ENCODE measurements around the gene IYD.
"Not testable (repeated sequence)": the region's sequence is repeated elsewhere in the genome, so short reads cannot be mapped to it uniquely, and the experiment has no call there.

GRCh38 chr6:150374346-150374745 lies 5.5 kb downstream of the IYD start:
- TF ChIP-seq CTCF (conservative IDR thresholded peaks at IDR 0.05 in 1 of 2, IDR thresholded peaks at IDR 0.05 in 1 of 2; ENCODE audit: extremely low read depth in 1 of 2, insufficient read depth in 1 of 2, low read depth in 1 of 2, low read length in 2 of 2); EZH2 (IDR thresholded peaks at IDR 0.05; ENCODE audit: borderline replicate concordance, low read length): not testable (repeated sequence)
